Testis (tissue), 3 donors: ENCODE measurements around the gene RRH. TPM values are rescaled to one million over a fixed set of nuclear protein-coding genes. Genes with fewer than 3 reads are reported as not detected.
A peak's percentile ranks its signal among the peaks of the same experiment; 100 is the strongest.

Experiments used
- DNase-seq: peaks from one replicate; pipeline ENCODE4 v3.0.0-alpha.2; 2019
- H3K27ac ChIP-seq, 2 donors: fragments of 200-600 bp; sonication (generic); one replicate each; pipeline ENCODE4 v1.5.1; 2019
- H3K27me3 ChIP-seq: fragments of 200-600 bp; sonication (generic); one replicate; pipeline ENCODE4 v1.5.1; 2019
- H3K36me3 ChIP-seq: fragments of 200-600 bp; sonication (generic); one replicate; pipeline ENCODE4 v1.5.1; 2017; ENCODE audit warnings: low read depth; ENCODE audit errors: missing control alignments
- H3K4me1 ChIP-seq: fragments of 200-600 bp; sonication (generic); one replicate; pipeline ENCODE4 v1.5.1; 2019
- H3K4me3 ChIP-seq, 2 donors: fragments of 200-600 bp; sonication (generic); one replicate each; pipeline ENCODE4 v1.5.1; 2017 to 2019
- H3K9me3 ChIP-seq: fragments of 200-600 bp; sonication (generic); one replicate; pipeline ENCODE4 v1.5.1; 2017
- POLR2A ChIP-seq: fragments of 450-650 bp; IDR thresholded peaks from one replicate; pipeline ENCODE4 v1.6.1; 2017; ENCODE audit warnings: antibody characterized with exemption, mild to moderate bottlenecking, moderate library complexity
- WGBS, 2 donors: methylation state at CpG; one replicate each; pipeline ENCODE4 v1.1.5; 2018; 5-methylcytosine and 5-hydroxymethylcytosine counted together
- intact Hi-C: fragments of 100-400 bp; cut with DNase I; formaldehyde crosslinking; loops from one replicate; pipeline ENCODE4 v1.15.1; 2023; ENCODE audit warnings: low total_unique reads
- polyA plus RNA-seq: library from polyadenylated mRNA; stranded (reverse); fragments of 350-450 nt; fragmentation: Illumina TruSeq; extraction: RNeasy Lipid Tissue Mini Kit (QIAGEN cat#74804); gene quantifications from one replicate; pipeline ENCODE4 v1.2.3, GENCODE V29; 2014; ENCODE audit warnings: low read depth, low replicate concordance; ENCODE audit not compliant: insufficient read depth
- total RNA-seq, 2 donors: library from RNA; depleted of rRNA; stranded (reverse); fragments of >200 nt; gene quantifications; one replicate each; pipeline ENCODE4 v1.2.3, GENCODE V29; 2016
- TF ChIP-seq, protein P1 (sequence below), 3 experiments: fragments of 450-650 bp in 2 of 3; fragments of 200-600 bp in 1 of 3; sonication (generic) in 1 of 3; IDR thresholded peaks; one replicate each; pipeline ENCODE4 v1.5.1; 2016 to 2019; ENCODE audit warnings: antibody characterized with exemption in 3 of 3, mild to moderate bottlenecking in 2 of 3, moderate library complexity in 1 of 3

Gene RRH
- total and polyA plus RNA-seq, 3 donors from 2014 or later: 0.43 to 1.0 (median 0.51) TPM

DNA sequence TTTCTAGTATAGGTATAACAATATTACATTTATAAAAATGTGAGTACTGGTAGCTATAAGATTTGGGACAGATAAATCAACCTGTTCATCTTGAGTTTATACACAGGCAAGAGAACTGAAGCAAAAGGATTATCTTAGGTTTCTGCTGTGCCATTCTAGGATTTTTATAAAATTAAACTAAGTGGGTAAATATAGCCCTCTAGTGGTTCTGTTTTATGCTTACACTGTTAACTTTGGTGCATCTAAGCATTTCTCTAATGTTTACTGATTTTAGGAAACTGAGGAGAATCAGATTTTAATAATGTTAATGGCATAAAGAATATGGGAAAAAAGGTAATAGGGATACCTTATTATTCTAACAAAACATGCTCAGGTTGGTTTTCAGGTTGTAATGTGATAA lies 1.1 kb upstream of the RRH start:
- Histone ChIP-seq H3K4me3 (no peak overlapping the region), H3K27me3 (no peaks in the 10 kb centered on the region), H3K36me3 (no peaks in the 10 kb centered on the region), H3K27ac (no peak overlapping the region), H3K4me1 (no peaks in the 10 kb centered on the region), H3K9me3 (no peaks in the 10 kb centered on the region)
- DNase-seq: no peak
- intact Hi-C loops: loop anchor here (10.0 kb wide), 1 partner anchor 402 kb away; no protein-coding TSS in a partner anchor
- TF ChIP-seq, protein P1, sequence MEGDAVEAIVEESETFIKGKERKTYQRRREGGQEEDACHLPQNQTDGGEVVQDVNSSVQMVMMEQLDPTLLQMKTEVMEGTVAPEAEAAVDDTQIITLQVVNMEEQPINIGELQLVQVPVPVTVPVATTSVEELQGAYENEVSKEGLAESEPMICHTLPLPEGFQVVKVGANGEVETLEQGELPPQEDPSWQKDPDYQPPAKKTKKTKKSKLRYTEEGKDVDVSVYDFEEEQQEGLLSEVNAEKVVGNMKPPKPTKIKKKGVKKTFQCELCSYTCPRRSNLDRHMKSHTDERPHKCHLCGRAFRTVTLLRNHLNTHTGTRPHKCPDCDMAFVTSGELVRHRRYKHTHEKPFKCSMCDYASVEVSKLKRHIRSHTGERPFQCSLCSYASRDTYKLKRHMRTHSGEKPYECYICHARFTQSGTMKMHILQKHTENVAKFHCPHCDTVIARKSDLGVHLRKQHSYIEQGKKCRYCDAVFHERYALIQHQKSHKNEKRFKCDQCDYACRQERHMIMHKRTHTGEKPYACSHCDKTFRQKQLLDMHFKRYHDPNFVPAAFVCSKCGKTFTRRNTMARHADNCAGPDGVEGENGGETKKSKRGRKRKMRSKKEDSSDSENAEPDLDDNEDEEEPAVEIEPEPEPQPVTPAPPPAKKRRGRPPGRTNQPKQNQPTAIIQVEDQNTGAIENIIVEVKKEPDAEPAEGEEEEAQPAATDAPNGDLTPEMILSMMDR (IDR thresholded peaks at IDR 0.05): peak in 1 of 3 experiments; percentile 59
- no peak for TF ChIP-seq POLR2A

DNA sequence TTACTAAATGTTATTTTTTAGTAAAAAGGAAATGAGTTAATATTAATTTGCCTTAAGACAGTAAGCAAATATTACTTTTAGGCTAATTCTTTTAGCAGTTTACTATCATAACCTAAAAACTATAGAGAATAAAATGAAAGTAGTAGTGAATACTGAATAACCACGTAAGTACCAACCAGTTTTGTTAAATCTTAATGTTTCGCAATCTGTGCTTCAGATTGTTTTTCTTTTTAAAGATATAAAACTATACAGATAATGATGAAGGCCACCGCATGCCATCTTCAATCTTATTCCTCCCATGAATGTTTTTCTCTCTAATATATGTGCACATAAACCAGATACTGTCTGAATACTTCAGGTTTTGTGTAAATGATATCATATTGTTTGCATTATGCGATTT lies 6.0 kb downstream of the RRH start:
- Histone ChIP-seq H3K9me3 (no peaks in the 10 kb centered on the region), H3K4me1 (no peaks in the 10 kb centered on the region), H3K27me3 (no peaks in the 10 kb centered on the region), H3K4me3 (no peak overlapping the region), H3K27ac (no peak overlapping the region), H3K36me3 (no peaks in the 10 kb centered on the region)
- no peak for TF ChIP-seq POLR2A
- TF ChIP-seq, protein P1 (IDR thresholded peaks at IDR 0.05): no peak
- no peak for DNase-seq
- 88 to 94% methylated on average over 4 of the region's 4 CpGs for WGBS, 2 donors
- intact Hi-C loops: no loop called here

DNA sequence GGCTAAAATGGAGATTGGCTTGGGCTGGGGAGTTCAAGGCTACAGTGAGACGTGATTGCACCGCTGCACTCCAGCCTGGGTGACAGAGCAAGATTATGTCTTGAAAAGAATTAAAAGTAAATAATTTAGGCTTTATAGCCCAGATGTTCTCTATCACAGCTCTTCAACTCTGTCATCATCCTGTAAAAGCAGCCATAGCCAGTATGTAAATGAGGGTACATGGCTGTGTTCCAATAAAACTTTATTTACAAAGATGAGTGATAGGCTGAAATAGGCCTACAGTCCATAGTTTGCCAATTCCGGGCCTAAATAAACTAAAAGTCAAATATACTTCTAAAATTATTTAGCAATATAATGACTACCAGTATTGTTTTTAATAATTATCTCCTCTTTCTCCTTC lies 9.2 kb downstream of the RRH start:
- no peak overlapping the region for H3K27ac ChIP-seq
- no peaks in the 10 kb centered on the region for H3K9me3 ChIP-seq
- H3K4me3 ChIP-seq: no peak overlapping the region
- no peaks in the 10 kb centered on the region for H3K36me3 ChIP-seq
- H3K4me1 ChIP-seq: no peaks in the 10 kb centered on the region
- DNase-seq: no peak
- intact Hi-C loops: no loop called here
- TF ChIP-seq, protein P1 (IDR thresholded peaks at IDR 0.05): no peak
- no peak for TF ChIP-seq POLR2A
- H3K27me3 ChIP-seq: no peaks in the 10 kb centered on the region
- 72 to 79% methylated on average over 3 of the region's 3 CpGs for WGBS, 2 donors

DNA sequence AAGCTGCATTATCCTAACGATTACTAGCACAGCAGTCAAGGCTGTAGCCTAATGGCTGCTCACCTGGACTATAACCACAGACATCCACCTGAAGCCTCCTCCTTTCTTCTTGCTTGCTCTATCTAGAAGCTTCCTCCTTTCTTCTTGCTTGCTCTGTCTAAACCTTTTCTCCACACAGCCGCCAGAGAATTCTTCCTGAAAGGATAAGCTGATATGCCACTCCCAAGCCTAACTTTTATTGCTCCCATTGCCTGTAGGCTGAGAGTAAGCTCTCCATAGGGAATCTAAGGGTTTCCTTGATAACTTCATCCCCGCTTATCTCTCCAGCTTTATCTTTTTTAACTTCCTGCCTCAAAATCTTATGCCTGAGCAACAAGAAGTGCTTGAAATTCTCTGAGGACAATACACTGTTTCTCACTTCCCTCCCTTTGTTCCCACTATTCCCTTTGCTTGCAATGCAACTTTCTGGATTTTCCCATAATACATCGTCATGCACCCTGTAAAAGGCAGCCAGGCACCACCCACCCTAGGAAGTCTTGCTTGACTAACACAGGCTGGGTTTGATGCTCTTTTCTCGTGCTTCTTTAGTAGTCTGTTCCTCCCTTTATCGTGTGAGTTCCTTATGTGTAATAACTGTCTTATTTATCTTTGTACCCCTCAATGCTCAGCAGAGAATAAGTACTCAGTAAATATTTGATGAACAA lies 18.8 kb downstream of the RRH start:
- TF ChIP-seq, protein P1 (IDR thresholded peaks at IDR 0.05): no peak
- no peak for TF ChIP-seq POLR2A
- H3K27ac ChIP-seq: no peak overlapping the region
- DNase-seq: no peak
- 59 to 65% methylated on average over 6 of the region's 6 CpGs for WGBS, 2 donors
- H3K36me3 ChIP-seq: no peaks in the 10 kb centered on the region
- no peak overlapping the region for H3K4me3 ChIP-seq
- H3K9me3 ChIP-seq: no peaks in the 10 kb centered on the region
- no peaks in the 10 kb centered on the region for H3K27me3 ChIP-seq
- intact Hi-C loops: no loop called here
- H3K4me1 ChIP-seq: no peaks in the 10 kb centered on the region

DNA sequence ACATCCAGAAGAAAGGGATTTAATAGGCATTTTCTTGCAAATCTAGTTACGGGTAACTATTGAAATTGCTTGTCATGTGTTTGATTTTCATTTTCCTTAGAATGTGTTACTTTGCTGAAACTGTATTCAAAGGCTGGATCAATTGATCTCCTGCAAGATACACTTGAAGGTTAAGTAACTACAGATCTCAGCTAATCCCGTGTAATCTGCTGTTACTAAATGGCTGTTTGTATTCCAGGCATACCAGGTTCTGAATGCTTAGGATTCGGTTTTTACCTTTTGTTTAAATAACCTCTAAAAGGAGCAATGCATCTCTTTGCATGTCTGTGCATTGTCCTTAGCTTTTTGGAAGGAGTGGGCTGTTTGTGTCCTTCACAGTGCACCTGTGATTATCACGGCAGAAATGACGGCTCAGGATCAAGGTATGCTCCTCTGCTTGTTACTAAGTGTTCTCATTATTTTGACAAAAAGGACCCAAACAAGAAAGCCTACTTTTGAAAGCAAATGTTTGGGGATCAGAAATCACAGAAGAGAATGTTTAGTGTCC lies 20.2 kb downstream of the RRH start, which contains the start of gene LRIT3:
TSS of gene LRIT3 (plus strand) at position 212 of the 547 bp plus-strand sequence. CDS start at position 307, 95 bp downstream.
- WGBS, 2 donors: 67 to 77% methylated on average over 5 of the region's 5 CpGs
- H3K36me3 ChIP-seq: no peaks in the 10 kb centered on the region
- no peaks in the 10 kb centered on the region for H3K27me3 ChIP-seq
- TF ChIP-seq, protein P1 (IDR thresholded peaks at IDR 0.05): no peak
- no peak for TF ChIP-seq POLR2A
- no peak within 1 kb of the TSS for H3K4me3 ChIP-seq
- intact Hi-C loops: no loop called here
- no peak for DNase-seq
- no peak within 1 kb of the TSS for H3K27ac ChIP-seq
- H3K9me3 ChIP-seq: no peaks in the 10 kb centered on the region
- no peaks in the 10 kb centered on the region for H3K4me1 ChIP-seq
